Ovary (tissue), 9 donors: ENCODE measurements around the gene CLDN11. TPM values are rescaled to one million over a fixed set of nuclear protein-coding genes. Genes with fewer than 3 reads are reported as not detected.

ENCODE experiments used
- DNase-seq, 5 donors: peaks; one replicate each; pipeline ENCODE4 v3.0.0-alpha.2; 2019 to 2020
- H3K27ac ChIP-seq, 2 donors: fragments of 200-600 bp; one replicate each; pipeline versions ENCODE4 v1.5.1 to v1.8.0; 2019 to 2022
- H3K27me3 ChIP-seq: fragments of 200-600 bp; one replicate; pipeline ENCODE4 v1.8.0; 2022
- H3K36me3 ChIP-seq: fragments of 200-600 bp; sonication (generic); one replicate; pipeline ENCODE4 v1.5.1; 2019
- H3K4me1 ChIP-seq: one replicate; pipeline ENCODE4 v1.8.1; 2013; ENCODE audit warnings: mild to moderate bottlenecking, moderate library complexity; ENCODE audit not compliant: insufficient read depth
- H3K4me3 ChIP-seq: fragments of 200-600 bp; sonication (generic); one replicate; pipeline ENCODE4 v1.5.1; 2017
- H3K9me3 ChIP-seq, 2 donors: fragments of 200-600 bp in 1 of 2; sonication (generic) in 1 of 2; one replicate each; pipeline versions ENCODE4 v1.5.1 to v1.8.1; 2013 to 2019; ENCODE audit warnings: mild to moderate bottlenecking in 1 of 2, moderate library complexity in 1 of 2
- EP300 ChIP-seq: sonication (generic); formaldehyde crosslinking; IDR thresholded peaks from one replicate; pipeline ENCODE4 v1.6.1; 2017; ENCODE audit warnings: antibody characterized with exemption
- POLR2A ChIP-seq: fragments of 450-650 bp; IDR thresholded peaks from one replicate; pipeline ENCODE4 v1.6.1; 2017; ENCODE audit warnings: antibody characterized with exemption, mild to moderate bottlenecking, moderate library complexity
- WGBS, 3 donors: extraction: QIAGEN DNeasy Blood & Tissue Kit in 1 of 3; methylation state at CpG; one replicate each; pipeline versions ENCODE4 v1.1.5 to v1.1.7; 2013 to 2017; 5-methylcytosine and 5-hydroxymethylcytosine counted together
- intact Hi-C, 4 donors: fragments of 100-400 bp; cut with DNase I; formaldehyde crosslinking; loops; one replicate each; pipeline versions ENCODE4 v1.11.0 to v1.15.1; 2022 to 2023
- polyA plus RNA-seq, 2 donors: library from polyadenylated mRNA; stranded (reverse); fragments of 200-250 nt in 1 of 2; fragments of 350-450 nt in 1 of 2; fragmentation: Illumina TruSeq in 1 of 2; extraction: RNeasy Lipid Tissue Mini Kit (QIAGEN cat#74804) in 1 of 2; gene quantifications; one replicate each; pipeline ENCODE4 v1.2.3, GENCODE V29; 2013 to 2014
- total RNA-seq, 7 donors: library from RNA; depleted of rRNA in 2 of 7; stranded (reverse); fragments of >200 nt in 2 of 7; fragmentation: NEBNext Ultra II Directional in 3 of 7; extraction: Animal tissue kit (Norgen Biotek cat#: 25700) in 3 of 7; gene quantifications; one replicate each; pipeline versions ENCODE4 v1.1.0 to v1.2.4, GENCODE V29; 2016 to 2023
- TF ChIP-seq, protein P1 (sequence below), 3 donors: fragments of 450-650 bp in 2 of 3; fragments of 200-600 bp in 1 of 3; IDR thresholded peaks; one replicate each; pipeline versions ENCODE4 v1.5.1 to v1.8.0; 2016 to 2022; ENCODE audit warnings: antibody characterized with exemption in 3 of 3, mild to moderate bottlenecking in 1 of 3
- donor health status: DM: no; HTN: no; CAD: no; lungs with moderate emphysema.
- donor health status: DM: no; HTN: no; CAD: no.
- donor health status: Bipolar disorder and iron deficiency.
- donor health status: DM: yes; HTN: yes; CAD: no.
- donor health status: DM: no; HTN: no; CAD: no.
- donor health status: DM: yes; HTN: yes; CAD: no.

The CLDN11 gene
- total and polyA plus RNA-seq, 9 donors: 75.1 to 254 (median 117) TPM

DNA sequence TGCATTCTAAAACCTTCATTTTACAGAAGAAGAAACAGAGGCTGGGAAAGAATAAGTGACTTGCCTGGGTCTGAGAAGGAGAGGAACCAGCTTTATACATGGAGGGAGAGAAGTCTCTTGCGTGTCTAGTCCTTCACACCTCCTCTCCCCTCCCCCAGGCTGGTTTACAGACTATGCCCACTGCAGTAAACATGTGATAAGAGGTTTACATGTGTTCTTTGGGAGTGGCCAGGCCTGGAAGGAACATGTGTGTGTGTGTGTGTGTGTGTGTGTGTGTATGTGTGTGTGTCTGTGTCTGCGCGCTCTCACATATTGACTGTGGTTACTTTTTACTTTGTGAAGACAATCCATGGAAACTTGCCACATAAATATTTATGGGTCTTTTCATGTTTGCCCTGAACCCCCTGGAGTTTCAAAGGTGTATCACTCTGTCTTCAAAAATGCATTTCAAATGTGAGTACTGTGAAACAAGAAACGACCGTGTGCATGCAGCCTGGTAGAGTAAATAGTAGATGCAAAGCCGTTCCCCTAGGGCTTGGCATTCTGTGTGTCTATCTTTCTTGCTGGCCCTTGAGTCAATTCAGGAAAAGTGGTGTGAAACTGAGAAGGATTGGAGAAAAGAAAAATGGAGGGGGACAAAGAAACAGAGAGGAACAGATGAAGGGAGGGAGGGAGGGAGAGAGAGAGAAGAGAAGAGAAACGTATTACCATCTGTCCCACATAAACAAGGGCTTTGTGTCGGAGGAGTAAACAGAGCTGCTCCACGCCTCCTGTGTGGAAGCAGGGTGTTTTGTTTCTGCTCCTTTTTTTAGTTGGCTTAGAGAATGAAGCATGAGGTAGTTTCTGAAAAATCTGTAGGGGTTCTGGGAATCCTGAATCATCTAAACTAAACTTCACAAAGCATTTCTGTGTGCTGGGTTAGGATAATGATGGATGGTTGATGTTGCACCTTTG lies 51.7 kb downstream of the CLDN11 start:
- 31 to 38% (median 32%) methylated on average over 9 of the region's 9 CpGs for WGBS, 3 donors
- TF ChIP-seq POLR2A (no peak), EP300 (no peak)
- TF ChIP-seq, protein P1, sequence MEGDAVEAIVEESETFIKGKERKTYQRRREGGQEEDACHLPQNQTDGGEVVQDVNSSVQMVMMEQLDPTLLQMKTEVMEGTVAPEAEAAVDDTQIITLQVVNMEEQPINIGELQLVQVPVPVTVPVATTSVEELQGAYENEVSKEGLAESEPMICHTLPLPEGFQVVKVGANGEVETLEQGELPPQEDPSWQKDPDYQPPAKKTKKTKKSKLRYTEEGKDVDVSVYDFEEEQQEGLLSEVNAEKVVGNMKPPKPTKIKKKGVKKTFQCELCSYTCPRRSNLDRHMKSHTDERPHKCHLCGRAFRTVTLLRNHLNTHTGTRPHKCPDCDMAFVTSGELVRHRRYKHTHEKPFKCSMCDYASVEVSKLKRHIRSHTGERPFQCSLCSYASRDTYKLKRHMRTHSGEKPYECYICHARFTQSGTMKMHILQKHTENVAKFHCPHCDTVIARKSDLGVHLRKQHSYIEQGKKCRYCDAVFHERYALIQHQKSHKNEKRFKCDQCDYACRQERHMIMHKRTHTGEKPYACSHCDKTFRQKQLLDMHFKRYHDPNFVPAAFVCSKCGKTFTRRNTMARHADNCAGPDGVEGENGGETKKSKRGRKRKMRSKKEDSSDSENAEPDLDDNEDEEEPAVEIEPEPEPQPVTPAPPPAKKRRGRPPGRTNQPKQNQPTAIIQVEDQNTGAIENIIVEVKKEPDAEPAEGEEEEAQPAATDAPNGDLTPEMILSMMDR (IDR thresholded peaks at IDR 0.05): no peak
- H3K4me3 ChIP-seq: no peak overlapping the region
- H3K27ac ChIP-seq: peak overlapping the region in 1 of 2 donors; percentile 64
- no peaks in the 10 kb centered on the region for H3K27me3 ChIP-seq
- no peaks in the 10 kb centered on the region for H3K9me3 ChIP-seq
- peaks cover 35% of the 10 kb centered on the region for H3K4me1 ChIP-seq
- intact Hi-C loops: loop anchor here in 1 of 4 donors (10.0 kb wide), 1 partner anchor 46 kb away; no protein-coding TSS in a partner anchor
- peak in 1 of 5 donors; percentile 56 for DNase-seq
- no peaks in the 10 kb centered on the region for H3K36me3 ChIP-seq

DNA sequence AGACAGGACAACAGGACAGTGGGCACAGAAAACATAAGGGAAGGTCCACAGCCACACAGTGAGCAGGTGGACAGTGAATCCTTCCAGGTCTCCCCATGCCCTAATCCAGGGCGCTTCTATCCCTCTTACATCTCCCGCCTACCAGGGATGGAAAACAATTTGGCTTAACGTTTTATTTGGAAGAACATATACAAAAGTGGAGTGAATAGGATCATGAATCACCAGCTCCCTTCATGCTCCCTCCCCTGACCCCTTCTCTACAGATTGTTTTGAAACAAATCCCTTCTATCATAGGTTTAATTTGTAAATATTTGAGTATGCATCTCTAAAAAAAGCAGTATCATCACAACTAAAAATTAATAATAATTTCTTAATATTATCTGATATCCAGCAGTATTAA lies 52.5 kb downstream of the CLDN11 start:
- no peaks in the 10 kb centered on the region for H3K9me3 ChIP-seq
- 17 to 27% (median 26%) methylated on average over 3 of the region's 3 CpGs for WGBS, 3 donors
- DNase-seq: no peak
- TF ChIP-seq EP300 (no peak), POLR2A (no peak)
- TF ChIP-seq, protein P1 (IDR thresholded peaks at IDR 0.05): no peak
- no peaks in the 10 kb centered on the region for H3K36me3 ChIP-seq
- H3K27me3 ChIP-seq: no peaks in the 10 kb centered on the region
- intact Hi-C loops: loop anchor here in 1 of 4 donors (10.0 kb wide), 1 partner anchor 46 kb away; no protein-coding TSS in a partner anchor
- no peak overlapping the region for H3K4me3 ChIP-seq
- H3K27ac ChIP-seq: no peak overlapping the region
- H3K4me1 ChIP-seq: peaks cover 39% of the 10 kb centered on the region

DNA sequence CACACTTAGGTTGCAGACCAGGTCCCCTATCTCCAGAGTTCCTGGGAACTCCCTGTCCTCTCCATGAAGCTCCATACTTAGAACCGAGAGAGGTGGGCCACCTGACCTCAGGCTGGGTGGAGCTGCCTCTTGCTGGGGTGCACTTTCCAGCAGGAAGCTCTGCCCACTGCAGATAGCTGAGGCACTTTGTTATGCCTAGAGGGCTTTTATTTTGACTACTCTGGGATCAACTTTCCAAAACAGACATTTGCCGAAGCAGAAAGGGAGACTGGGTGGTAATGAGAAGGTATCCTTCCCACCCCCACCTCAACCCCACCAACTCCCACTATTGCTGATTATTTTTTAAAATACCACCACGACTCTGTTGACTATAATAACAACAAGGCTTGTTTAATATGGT lies 54.7 kb downstream of the CLDN11 start:
- peaks cover 38% of the 10 kb centered on the region for H3K4me1 ChIP-seq
- peak overlapping the region in 1 of 2 donors; percentile 17 for H3K27ac ChIP-seq
- H3K27me3 ChIP-seq: no peaks in the 10 kb centered on the region
- no peak overlapping the region for H3K4me3 ChIP-seq
- H3K36me3 ChIP-seq: no peaks in the 10 kb centered on the region
- TF ChIP-seq EP300 (no peak), POLR2A (no peak)
- TF ChIP-seq, protein P1 (IDR thresholded peaks at IDR 0.05): no peak
- H3K9me3 ChIP-seq: no peaks in the 10 kb centered on the region
- intact Hi-C loops: loop anchor here in 1 of 4 donors (10.0 kb wide), 1 partner anchor 49 kb away; no protein-coding TSS in a partner anchor
- WGBS, 3 donors: 5 to 27% (median 6%) methylated on average over 3 of the region's 3 CpGs
- peak in 2 of 5 donors; percentile 50 to 56 for DNase-seq

DNA sequence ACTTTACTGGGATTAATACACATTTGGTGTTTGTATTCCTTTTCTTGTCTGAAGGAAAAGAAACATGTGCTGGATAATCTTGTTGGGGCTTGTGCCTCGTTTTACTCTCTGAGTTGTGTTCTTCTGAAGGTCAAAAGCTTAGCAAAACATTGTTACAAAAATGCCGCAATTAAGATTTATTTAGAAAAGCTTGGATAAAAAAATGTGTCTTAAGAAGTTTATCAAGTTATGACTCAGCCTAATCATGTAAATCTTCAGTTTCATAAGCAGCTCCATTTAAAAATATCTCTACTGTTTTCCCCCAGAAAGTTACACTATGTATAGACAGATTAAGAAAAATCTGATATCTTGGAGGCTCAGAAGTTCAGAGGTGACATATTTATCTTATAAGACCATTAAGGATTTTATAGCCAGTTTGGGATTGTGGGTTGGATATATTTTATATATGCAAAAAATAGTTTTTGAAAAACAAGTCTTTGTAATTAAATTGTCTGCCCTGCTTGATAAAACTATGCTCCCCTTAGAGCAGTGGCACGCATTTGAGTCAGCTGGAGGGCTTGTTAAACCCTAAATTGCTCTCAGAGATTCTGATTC lies 56.5 kb downstream of the CLDN11 start:
- WGBS, 3 donors: 8 to 12% (median 10%) methylated on average over 3 of the region's 3 CpGs
- no peak for TF ChIP-seq POLR2A
- TF ChIP-seq EP300: no peak
- TF ChIP-seq, protein P1 (IDR thresholded peaks at IDR 0.05): no peak
- H3K4me3 ChIP-seq: no peak overlapping the region
- no peaks in the 10 kb centered on the region for H3K36me3 ChIP-seq
- no peak for DNase-seq
- H3K27me3 ChIP-seq: no peaks in the 10 kb centered on the region
- H3K27ac ChIP-seq: peak overlapping the region in 1 of 2 donors; percentile 63
- no peaks in the 10 kb centered on the region for H3K9me3 ChIP-seq
- intact Hi-C loops: loop anchor here in 1 of 4 donors (10.0 kb wide), 1 partner anchor 50 kb away; no protein-coding TSS in a partner anchor
- peaks cover 30% of the 10 kb centered on the region for H3K4me1 ChIP-seq
